Lung (tissue), 12 donors: ENCODE data around the gene TPM4. TPM values are rescaled to one million over a fixed set of nuclear protein-coding genes. Genes with fewer than 3 reads are reported as not detected.

Experiments
- ATAC-seq: fragments of 200-7000 bp; cut with Tn5 transposase; one replicate; pipeline ENCODE4 v1.9.1; 2020; ENCODE audit warnings: moderate number of reproducible peaks; ENCODE audit not compliant: insufficient read depth, low FRiP score
- DNase-seq, 3 donors: peaks; one replicate each; pipeline ENCODE4 v3.0.0-alpha.2; 2013 to 2017
- H3K27ac ChIP-seq, 2 donors: one replicate each; pipeline ENCODE4 v1.5.1; 2013; ENCODE audit warnings: mild to moderate bottlenecking in 2 of 2, moderate library complexity in 2 of 2, control low read depth in 1 of 2, inconsistent platforms in 1 of 2, low read depth in 1 of 2, low read length in 1 of 2
- H3K27me3 ChIP-seq, 3 donors: one replicate each; pipeline ENCODE4 v1.5.1; 2013; ENCODE audit warnings: low read length in 2 of 3; ENCODE audit not compliant: control insufficient read depth in 3 of 3, insufficient read depth in 3 of 3
- H3K36me3 ChIP-seq, 4 donors: one replicate each; pipeline ENCODE4 v1.5.1; 2013; ENCODE audit warnings: low read length in 4 of 4, mild to moderate bottlenecking in 1 of 4, moderate library complexity in 1 of 4; ENCODE audit not compliant: control insufficient read depth in 4 of 4, insufficient read depth in 4 of 4
- H3K4me1 ChIP-seq, 5 donors: one replicate each; pipeline ENCODE4 v1.5.1; 2013; ENCODE audit warnings: low read length in 5 of 5, mild to moderate bottlenecking in 2 of 5, moderate library complexity in 1 of 5; ENCODE audit not compliant: control insufficient read depth in 5 of 5, insufficient read depth in 5 of 5
- H3K4me3 ChIP-seq: one replicate; pipeline ENCODE4 v1.5.1; 2013; ENCODE audit warnings: mild to moderate bottlenecking, control low read depth, moderate library complexity
- H3K9ac ChIP-seq, 2 donors: one replicate each; pipeline ENCODE4 v1.5.1; 2013; ENCODE audit warnings: low read length in 2 of 2, control low read depth in 1 of 2; ENCODE audit not compliant: insufficient read depth in 1 of 2
- H3K9me3 ChIP-seq, 4 donors: one replicate each; pipeline ENCODE4 v1.5.1; 2013; ENCODE audit warnings: low read length in 3 of 4, mild to moderate bottlenecking in 1 of 4, moderate library complexity in 1 of 4; ENCODE audit not compliant: control insufficient read depth in 4 of 4, insufficient read depth in 3 of 4
- WGBS, 2 donors: extraction: QIAGEN DNeasy Blood & Tissue Kit; methylation state at CpG; one replicate each; pipeline ENCODE4 v1.1.7; 2013; 5-methylcytosine and 5-hydroxymethylcytosine counted together
- polyA plus RNA-seq, 2 donors: library from polyadenylated mRNA; stranded (reverse); fragments of 200-250 nt; gene quantifications; one replicate each; pipeline ENCODE4 v1.2.1, GENCODE V29; 2013
- total RNA-seq, 2 donors: library from RNA; depleted of rRNA in 1 of 2; stranded (reverse); fragments of >200 nt in 1 of 2; gene quantifications; one replicate each; pipeline ENCODE4 v1.2.1, GENCODE V29; 2014 to 2021
- TF ChIP-seq, protein P1 (sequence below): IDR thresholded peaks from 2 replicates; pipeline ENCODE4 v1.5.1; 2012; ENCODE audit warnings: mild to moderate bottlenecking; ENCODE audit errors: control extremely low read depth, extremely low read depth
- donor health status: control.
- donor health status: control.
- donor health status: Bipolar disorder and iron deficiency.
- donor health status: healthy.
- donor health status: DM: yes; HTN: yes; CAD: no.

TPM4 gene
- total and polyA plus RNA-seq, 4 donors, result 274 to 438 (median 383) TPM

- Histone ChIP-seq H3K9ac (no peak overlapping the region), H3K9me3 (no peaks in the 10 kb centered on the region), H3K27ac (no peak overlapping the region), H3K27me3 (no peaks in the 10 kb centered on the region), H3K36me3 (no peaks in the 10 kb centered on the region), H3K4me3 (no peak overlapping the region), H3K4me1 (no peaks in the 10 kb centered on the region)
- ATAC-seq (no peak), DNase-seq (no peak)
- TF ChIP-seq, protein P1, sequence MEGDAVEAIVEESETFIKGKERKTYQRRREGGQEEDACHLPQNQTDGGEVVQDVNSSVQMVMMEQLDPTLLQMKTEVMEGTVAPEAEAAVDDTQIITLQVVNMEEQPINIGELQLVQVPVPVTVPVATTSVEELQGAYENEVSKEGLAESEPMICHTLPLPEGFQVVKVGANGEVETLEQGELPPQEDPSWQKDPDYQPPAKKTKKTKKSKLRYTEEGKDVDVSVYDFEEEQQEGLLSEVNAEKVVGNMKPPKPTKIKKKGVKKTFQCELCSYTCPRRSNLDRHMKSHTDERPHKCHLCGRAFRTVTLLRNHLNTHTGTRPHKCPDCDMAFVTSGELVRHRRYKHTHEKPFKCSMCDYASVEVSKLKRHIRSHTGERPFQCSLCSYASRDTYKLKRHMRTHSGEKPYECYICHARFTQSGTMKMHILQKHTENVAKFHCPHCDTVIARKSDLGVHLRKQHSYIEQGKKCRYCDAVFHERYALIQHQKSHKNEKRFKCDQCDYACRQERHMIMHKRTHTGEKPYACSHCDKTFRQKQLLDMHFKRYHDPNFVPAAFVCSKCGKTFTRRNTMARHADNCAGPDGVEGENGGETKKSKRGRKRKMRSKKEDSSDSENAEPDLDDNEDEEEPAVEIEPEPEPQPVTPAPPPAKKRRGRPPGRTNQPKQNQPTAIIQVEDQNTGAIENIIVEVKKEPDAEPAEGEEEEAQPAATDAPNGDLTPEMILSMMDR, result no peak
- 42 to 68% methylated on average over 4 of the region's 4 CpGs for WGBS, 2 donors
These were observed 33.7 kb upstream of the TPM4 start for GRCh38 chr19:16042533-16043085.

- ATAC-seq (no peak), DNase-seq (no peak)
- Histone ChIP-seq H3K36me3 (no peaks in the 10 kb centered on the region), H3K27ac (no peak overlapping the region), H3K27me3 (no peaks in the 10 kb centered on the region), H3K9me3 (no peaks in the 10 kb centered on the region), H3K4me1 (no peaks in the 10 kb centered on the region), H3K9ac (no peak overlapping the region), H3K4me3 (no peak overlapping the region)
- TF ChIP-seq, protein P1, result no peak
- 60 to 68% methylated on average over 2 of the region's 2 CpGs for WGBS, 2 donors
These were observed 33.0 kb upstream of the TPM4 start for GRCh38 chr19:16043156-16043757.

DNA sequence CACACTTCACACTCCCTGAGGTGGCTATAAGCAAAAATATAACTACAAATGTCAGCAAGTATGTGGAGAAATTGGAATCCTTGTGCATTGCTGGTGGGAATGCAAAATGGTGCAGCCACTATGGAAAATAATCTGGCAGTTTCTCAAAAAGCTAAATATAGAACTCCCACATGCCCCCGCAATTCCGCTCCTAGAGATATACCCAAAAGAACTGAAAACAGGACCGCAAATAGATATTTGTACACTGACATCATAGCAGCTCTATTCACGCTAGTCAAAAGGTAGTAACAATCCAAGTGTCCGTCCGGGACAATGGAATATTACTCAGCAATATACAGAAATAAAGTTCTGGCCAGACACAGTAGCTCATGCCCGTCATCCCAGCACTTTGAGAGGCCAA, 31.5 kb upstream of the TPM4 start:
- ATAC-seq (no peak), DNase-seq (no peak)
- Histone ChIP-seq H3K27me3 (no peaks in the 10 kb centered on the region), H3K9ac (no peak overlapping the region), H3K27ac (no peak overlapping the region), H3K4me3 (no peak overlapping the region), H3K36me3 (no peaks in the 10 kb centered on the region), H3K4me1 (no peaks in the 10 kb centered on the region), H3K9me3 (no peaks in the 10 kb centered on the region)
- TF ChIP-seq, protein P1, result no peak
- 91 to 96% methylated on average over 7 of the region's 7 CpGs for WGBS, 2 donors

GRCh38 chr19:16045171-16045570, 31.1 kb upstream of the TPM4 start:
- no peak for DNase-seq
- WGBS, 2 donors, result 86 to 90% methylated on average over 4 of the region's 4 CpGs
- TF ChIP-seq, protein P1, result no peak
- no peaks in the 10 kb centered on the region for H3K4me1 ChIP-seq
- H3K36me3 ChIP-seq, result no peaks in the 10 kb centered on the region
- H3K9me3 ChIP-seq, result no peaks in the 10 kb centered on the region
- H3K27ac ChIP-seq, result no peak overlapping the region
- H3K4me3 ChIP-seq, result no peak overlapping the region
- H3K27me3 ChIP-seq, result no peaks in the 10 kb centered on the region
- ATAC-seq, result no peak
- no peak overlapping the region for H3K9ac ChIP-seq
